Measurements from ENCODE around the gene TMEM219. TPM values are rescaled to one million over a fixed set of nuclear protein-coding genes. Genes with fewer than 3 reads are reported as not detected.

TMEM219 gene
- total and polyA plus RNA-seq, 4 donors: 25.5 to 75.9 (median 46.9) TPM

- WGBS: 96% methylated on average over 3 of the region's 3 CpGs
- Histone ChIP-seq H3K9me3 (ENCODE audit: control insufficient read depth in 4 of 4, low read length in 3 of 4) (no peaks in the 10 kb centered on the region), H3K36me3 (ENCODE audit: control insufficient read depth in 4 of 4, insufficient read depth in 3 of 4, low read depth in 1 of 4, low read length in 3 of 4) (peaks cover 6 to 23% (median 15%) of the 10 kb centered on the region in 4 donors), H3K27ac (ENCODE audit: low read depth in 1 of 2, low read length in 2 of 2) (no peak overlapping the region), H3K4me3 (ENCODE audit: low read depth in 1 of 3, low read length in 3 of 3) (no peak overlapping the region), H3K9ac (ENCODE audit: low read depth in 1 of 2, low read length in 2 of 2) (no peak overlapping the region), H3K27me3 (ENCODE audit: control insufficient read depth in 4 of 4, insufficient read depth in 4 of 4, low read length in 3 of 4) (no peaks in the 10 kb centered on the region), H3K4me1 (ENCODE audit: control insufficient read depth in 4 of 4, insufficient read depth in 4 of 4, low read length in 3 of 4) (peaks cover 4 to 9% (median 7%) of the 10 kb centered on the region in 4 donors)
- TF ChIP-seq FOXA2 (IDR thresholded peaks at IDR 0.05): no peak
- no peak for TF ChIP-seq EGR1 (IDR thresholded peaks at IDR 0.05; ENCODE audit: low read depth in 2 of 2)
- no peak for TF ChIP-seq TAF1 (conservative IDR thresholded peaks at IDR 0.05)
- TF ChIP-seq SP1 (IDR thresholded peaks at IDR 0.05): no peak
- no peak for TF ChIP-seq MAX (IDR thresholded peaks at IDR 0.05)
- no peak for TF ChIP-seq CTCF (IDR thresholded peaks at IDR 0.05; ENCODE audit: low read depth, low read length, missing input control)
- TF ChIP-seq GABPA (IDR thresholded peaks at IDR 0.05 in 1 of 2, conservative IDR thresholded peaks at IDR 0.05 in 1 of 2): no peak
- TF ChIP-seq ZBTB33 (IDR thresholded peaks at IDR 0.05): no peak
- DNase-seq (ENCODE audit: low spot score): no peak
These were observed 40.9 kb upstream of the TMEM219 start for GRCh38 chr16:29921034-29921385.

GRCh38 chr16:29922326-29922725 lies 39.6 kb upstream of the TMEM219 start:
- Histone ChIP-seq H3K9ac (ENCODE audit: low read depth in 1 of 2, low read length in 2 of 2) (no peak overlapping the region), H3K9me3 (ENCODE audit: control insufficient read depth in 4 of 4, low read length in 3 of 4) (no peaks in the 10 kb centered on the region), H3K4me1 (ENCODE audit: control insufficient read depth in 4 of 4, insufficient read depth in 4 of 4, low read length in 3 of 4) (peaks cover 7 to 19% (median 15%) of the 10 kb centered on the region in 4 donors), H3K27me3 (ENCODE audit: control insufficient read depth in 4 of 4, insufficient read depth in 4 of 4, low read length in 3 of 4) (no peaks in the 10 kb centered on the region), H3K27ac (ENCODE audit: low read depth in 1 of 2, low read length in 2 of 2) (no peak overlapping the region), H3K36me3 (ENCODE audit: control insufficient read depth in 4 of 4, insufficient read depth in 3 of 4, low read depth in 1 of 4, low read length in 3 of 4) (peaks cover 6 to 23% (median 15%) of the 10 kb centered on the region in 4 donors), H3K4me3 (ENCODE audit: low read depth in 1 of 3, low read length in 3 of 3) (no peak overlapping the region)
- DNase-seq (ENCODE audit: low spot score): no peak
- TF ChIP-seq JUND (IDR thresholded peaks at IDR 0.05): no peak
- TF ChIP-seq HNF4G (IDR thresholded peaks at IDR 0.05): no peak
- no peak for TF ChIP-seq SP1 (IDR thresholded peaks at IDR 0.05)
- TF ChIP-seq CTCF (IDR thresholded peaks at IDR 0.05; ENCODE audit: low read depth, low read length, missing input control): no peak
- no peak for TF ChIP-seq YY1 (IDR thresholded peaks at IDR 0.05)
- TF ChIP-seq ZBTB33 (IDR thresholded peaks at IDR 0.05): no peak
- no peak for TF ChIP-seq RXRA (IDR thresholded peaks at IDR 0.05)
- TF ChIP-seq MAX (IDR thresholded peaks at IDR 0.05): no peak
- 97% methylated on average over 2 of the region's 2 CpGs for WGBS
